HAP-1 (cell line): ENCODE results near the gene SHANK3.

Source experiments
- DNase-seq, 2 experiments: peaks; one replicate each; pipeline ENCODE4 v3.0.0-alpha.2; 2016 to 2020; ENCODE audit warnings: low spot score in 2 of 2
- H3K27me3 ChIP-seq: fragments of 250-450 bp; sonication (Bioruptor Pico); 2 replicates; pipeline ENCODE4 v1.5.1; 2020; ENCODE audit warnings: low read depth, mild to moderate bottlenecking, moderate library complexity
- H3K36me3 ChIP-seq: fragments of 250-450 bp; sonication (Bioruptor Pico); replicated peaks from 2 replicates; pipeline ENCODE4 v1.5.1; 2020; ENCODE audit warnings: mild to moderate bottlenecking
- H3K4me1 ChIP-seq: fragments of 250-450 bp; sonication (Bioruptor Pico); 2 replicates; pipeline ENCODE4 v1.5.1; 2020; ENCODE audit warnings: mild to moderate bottlenecking
- H3K4me3 ChIP-seq: fragments of 250-450 bp; sonication (Bioruptor Pico); 2 replicates; pipeline ENCODE4 v1.5.1; 2020; ENCODE audit warnings: mild to moderate bottlenecking, moderate library complexity
- H3K9me3 ChIP-seq: fragments of 250-450 bp; sonication (Bioruptor Pico); 2 replicates; pipeline ENCODE4 v1.5.1; 2020; ENCODE audit warnings: mild to moderate bottlenecking, moderate library complexity
- in situ Hi-C: fragments of 300-500 bp; cut with MboI; formaldehyde crosslinking; loops from 3 replicates; pipeline ENCODE4 v1.14.3; 2020; ENCODE audit warnings: low sequenced_read_pairs, inconsistent platforms, mixed read lengths

SHANK3 gene

DNA sequence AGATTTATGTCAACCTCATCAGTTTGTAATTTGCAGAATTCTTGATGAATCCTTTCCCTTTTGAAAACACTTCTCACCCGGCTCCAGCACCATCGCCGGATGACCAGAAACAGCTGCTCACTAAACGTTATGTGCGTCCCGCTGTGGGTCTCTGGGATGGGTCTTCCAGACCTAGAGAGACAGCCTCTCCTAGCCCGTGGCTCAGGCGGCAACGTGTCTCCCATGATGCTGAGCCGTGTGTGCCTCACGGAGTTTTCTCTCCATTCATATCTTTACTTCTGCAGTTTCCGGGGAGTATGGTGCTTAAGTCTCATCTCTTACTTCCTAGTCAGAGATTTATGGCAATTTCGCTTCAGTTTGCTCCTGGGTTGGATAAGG is 40.4 kb downstream of the SHANK3 start:
- no peaks in the 10 kb centered on the region for H3K4me1 ChIP-seq
- H3K9me3 ChIP-seq: no peaks in the 10 kb centered on the region
- no peaks in the 10 kb centered on the region for H3K36me3 ChIP-seq
- DNase-seq: no peak
- no peaks in the 10 kb centered on the region for H3K27me3 ChIP-seq
- H3K4me3 ChIP-seq: no peak overlapping the region
- in situ Hi-C loops: no loop called here

GRCh38 chr22:50713571-50714056 is 41.0 kb downstream of the SHANK3 start:
- Histone ChIP-seq H3K36me3 (no peaks in the 10 kb centered on the region), H3K27me3 (no peaks in the 10 kb centered on the region), H3K4me1 (no peaks in the 10 kb centered on the region), H3K9me3 (no peaks in the 10 kb centered on the region), H3K4me3 (no peak overlapping the region)
- in situ Hi-C loops: no loop called here
- DNase-seq: no peak

DNA sequence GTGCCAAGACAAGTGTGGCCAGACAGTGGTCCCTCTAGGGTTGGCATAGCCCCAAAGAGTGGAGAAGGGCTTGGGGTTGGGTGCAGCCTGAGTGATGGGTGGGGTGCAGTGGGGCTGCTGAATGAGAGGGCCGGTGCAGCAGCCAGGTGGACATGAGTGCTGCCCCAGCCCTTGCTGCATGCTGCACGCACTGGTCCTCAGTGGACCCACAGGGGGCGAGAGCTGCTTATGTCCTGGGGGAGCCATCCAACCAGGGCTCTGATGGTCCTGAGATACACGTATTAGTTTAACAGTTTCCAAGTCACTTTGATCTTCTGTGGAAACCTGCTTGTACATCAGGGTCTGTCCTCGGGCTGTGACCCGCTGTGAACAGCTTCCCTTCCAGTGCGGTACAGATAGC is 41.5 kb downstream of the SHANK3 start:
- no peaks in the 10 kb centered on the region for H3K9me3 ChIP-seq
- no peaks in the 10 kb centered on the region for H3K4me1 ChIP-seq
- in situ Hi-C loops: no loop called here
- H3K36me3 ChIP-seq: no peaks in the 10 kb centered on the region
- no peak for DNase-seq
- no peak overlapping the region for H3K4me3 ChIP-seq
- no peaks in the 10 kb centered on the region for H3K27me3 ChIP-seq

DNA sequence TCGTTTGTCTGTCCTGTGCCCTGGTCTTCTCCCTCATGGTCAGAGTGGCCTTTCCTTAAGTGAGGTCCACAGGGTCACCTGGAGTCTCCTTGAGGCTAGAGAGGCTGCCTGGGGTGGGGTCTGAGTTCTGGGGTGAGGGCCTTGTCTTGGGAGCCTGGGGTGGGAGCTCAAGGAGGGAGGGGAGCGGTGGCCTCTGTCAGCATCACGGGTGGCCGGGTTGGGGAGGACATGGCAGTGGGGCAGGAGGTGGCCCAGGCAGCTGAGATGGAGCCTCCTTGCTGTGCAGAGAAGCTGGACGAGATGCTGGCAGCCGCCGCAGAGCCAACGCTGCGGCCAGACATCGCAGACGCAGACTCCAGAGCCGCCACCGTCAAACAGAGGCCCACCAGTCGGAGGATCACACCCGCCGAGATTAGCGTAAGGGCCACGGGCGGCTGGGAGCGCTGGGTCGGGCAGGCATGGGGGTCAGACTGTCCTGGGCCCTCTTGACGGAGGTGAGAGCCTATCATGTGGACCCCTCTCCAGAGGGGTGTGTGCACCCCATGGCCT is 42.1 kb downstream of the SHANK3 start:
- H3K4me3 ChIP-seq: no peak overlapping the region
- H3K36me3 ChIP-seq: no peaks in the 10 kb centered on the region
- no peaks in the 10 kb centered on the region for H3K9me3 ChIP-seq
- no peaks in the 10 kb centered on the region for H3K27me3 ChIP-seq
- no peak for DNase-seq
- in situ Hi-C loops: no loop called here
- H3K4me1 ChIP-seq: no peaks in the 10 kb centered on the region

DNA sequence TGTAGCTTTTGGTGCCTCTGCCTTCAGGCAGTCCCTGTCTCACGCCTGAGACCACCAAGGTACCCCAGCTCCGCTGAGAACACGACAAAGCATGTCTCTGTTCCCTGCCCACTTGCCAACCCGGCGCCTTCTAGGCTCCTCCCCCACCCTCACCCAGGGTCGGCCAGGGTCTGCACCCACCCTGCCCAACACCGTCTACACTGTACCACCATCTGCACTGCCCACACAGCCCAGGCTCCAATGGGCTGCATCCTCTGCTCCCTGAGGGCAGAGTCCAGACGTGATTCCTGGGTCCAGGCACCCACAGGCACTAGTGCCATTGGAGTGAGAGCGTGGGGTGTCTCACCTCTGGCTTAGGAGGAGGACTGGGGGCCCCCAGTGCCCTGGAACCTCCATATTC is 42.6 kb downstream of the SHANK3 start:
- Histone ChIP-seq H3K4me1 (no peaks in the 10 kb centered on the region), H3K36me3 (no peaks in the 10 kb centered on the region), H3K4me3 (no peak overlapping the region), H3K9me3 (no peaks in the 10 kb centered on the region), H3K27me3 (no peaks in the 10 kb centered on the region)
- in situ Hi-C loops: no loop called here
- DNase-seq: no peak

DNA sequence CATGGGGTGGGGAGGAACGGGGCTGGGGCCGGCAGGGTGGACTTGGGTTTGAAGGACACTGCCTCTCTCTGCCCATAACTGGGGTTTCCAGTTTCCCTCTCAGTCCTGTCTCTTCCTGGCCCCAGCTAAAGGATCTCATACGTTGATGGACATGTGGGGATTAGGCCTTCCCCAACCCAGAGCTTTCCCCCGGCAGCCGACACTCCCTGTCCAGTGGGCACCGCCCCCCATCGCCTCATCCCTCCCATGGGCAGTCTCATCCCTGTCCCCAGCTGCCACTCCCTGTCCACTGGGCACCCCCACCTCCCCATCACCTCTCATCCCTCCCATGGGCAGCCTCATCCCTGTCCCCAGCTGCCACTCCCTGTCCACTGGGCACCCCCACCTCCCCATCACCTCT is 43.2 kb downstream of the SHANK3 start:
- Histone ChIP-seq H3K9me3 (no peaks in the 10 kb centered on the region), H3K4me1 (no peaks in the 10 kb centered on the region), H3K27me3 (no peaks in the 10 kb centered on the region), H3K4me3 (no peak overlapping the region), H3K36me3 (no peaks in the 10 kb centered on the region)
- DNase-seq: no peak
- in situ Hi-C loops: no loop called here

DNA sequence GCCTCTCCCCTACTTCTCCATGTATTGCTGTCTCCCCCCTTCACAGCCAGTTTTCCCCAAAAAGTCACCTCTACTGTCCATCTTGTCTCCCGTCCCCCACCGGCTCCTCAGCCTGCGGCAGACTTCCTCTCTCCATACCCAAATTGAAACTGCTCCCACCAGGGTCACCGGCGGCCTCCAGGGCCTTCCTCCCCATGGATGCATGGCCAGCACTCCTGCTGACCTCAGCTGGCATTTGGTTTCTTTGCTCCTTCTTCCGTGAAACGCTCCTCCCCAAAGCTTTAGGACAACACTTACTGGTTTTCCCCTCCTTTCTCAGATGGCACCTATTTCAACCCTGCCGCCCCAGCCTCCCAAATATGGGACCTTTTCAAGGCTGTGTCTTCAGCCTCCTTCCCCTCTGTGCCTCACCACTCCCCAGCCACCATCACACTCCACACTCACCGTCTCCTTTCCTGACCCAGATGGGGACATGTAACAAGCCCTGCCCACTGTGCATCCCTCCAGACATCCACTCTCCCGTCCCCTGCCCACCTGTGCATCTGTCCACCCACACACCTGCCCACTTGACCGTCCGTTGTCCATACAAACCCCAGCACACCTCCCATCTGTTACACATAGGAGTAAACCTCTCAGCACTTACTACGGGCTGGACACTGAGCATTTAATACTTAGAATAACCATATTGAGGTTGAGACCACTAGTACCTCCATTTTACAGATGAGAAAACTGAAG is 43.8 kb downstream of the SHANK3 start:
- Histone ChIP-seq H3K27me3 (no peaks in the 10 kb centered on the region), H3K4me1 (no peaks in the 10 kb centered on the region), H3K9me3 (no peaks in the 10 kb centered on the region), H3K4me3 (no peak overlapping the region), H3K36me3 (no peaks in the 10 kb centered on the region)
- no peak for DNase-seq
- in situ Hi-C loops: no loop called here

GRCh38 chr22:50717709-50718351 is 45.2 kb downstream of the SHANK3 start:
- in situ Hi-C loops: no loop called here
- no peaks in the 10 kb centered on the region for H3K36me3 ChIP-seq
- no peak overlapping the region for H3K4me3 ChIP-seq
- DNase-seq: no peak
- H3K4me1 ChIP-seq: no peaks in the 10 kb centered on the region
- no peaks in the 10 kb centered on the region for H3K9me3 ChIP-seq
- H3K27me3 ChIP-seq: no peaks in the 10 kb centered on the region

- DNase-seq: no peak
- in situ Hi-C loops: no loop called here
- Histone ChIP-seq H3K36me3 (no peaks in the 10 kb centered on the region), H3K4me1 (no peaks in the 10 kb centered on the region), H3K4me3 (no peak overlapping the region), H3K9me3 (no peaks in the 10 kb centered on the region), H3K27me3 (no peaks in the 10 kb centered on the region)
Observed at GRCh38 chr22:50718352-50718709, 45.7 kb downstream of the SHANK3 start.

DNA sequence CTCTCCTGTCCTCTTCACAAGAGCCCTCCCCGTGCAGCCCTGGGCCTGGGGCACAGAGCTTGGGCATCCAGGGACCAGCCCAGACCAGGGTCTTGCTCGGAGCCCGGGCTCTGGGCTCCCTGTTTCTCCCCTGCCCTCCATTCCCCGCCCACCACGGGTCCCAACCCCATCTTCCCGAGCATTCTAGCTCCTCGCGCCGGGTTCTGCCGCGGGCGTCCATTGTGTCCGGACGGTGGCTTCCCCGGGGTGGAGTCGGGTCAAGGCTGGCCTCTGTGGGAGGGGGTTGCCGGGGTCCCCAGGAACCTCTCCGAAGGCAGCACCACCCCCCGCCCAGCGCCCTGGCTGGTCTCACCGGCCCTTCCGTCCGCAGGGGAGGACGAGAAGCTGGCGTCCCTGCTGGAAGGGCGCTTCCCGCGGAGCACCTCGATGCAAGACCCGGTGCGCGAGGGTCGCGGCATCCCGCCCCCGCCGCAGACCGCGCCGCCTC is 47.2 kb downstream of the SHANK3 start:
- H3K4me1 ChIP-seq: peaks cover 5% of the 10 kb centered on the region
- H3K9me3 ChIP-seq: no peaks in the 10 kb centered on the region
- no peak overlapping the region for H3K4me3 ChIP-seq
- H3K36me3 ChIP-seq: no peaks in the 10 kb centered on the region
- in situ Hi-C loops: no loop called here
- no peaks in the 10 kb centered on the region for H3K27me3 ChIP-seq
- no peak for DNase-seq

GRCh38 chr22:50720301-50721256 is 48.0 kb downstream of the SHANK3 start:
- H3K4me3 ChIP-seq: no peak overlapping the region

GRCh38 chr22:50721257-50721844 is 48.7 kb downstream of the SHANK3 start:
- no peak overlapping the region for H3K4me3 ChIP-seq
- in situ Hi-C loops: no loop called here
- H3K27me3 ChIP-seq: no peaks in the 10 kb centered on the region
- no peaks in the 10 kb centered on the region for H3K36me3 ChIP-seq
- peaks cover 5% of the 10 kb centered on the region for H3K4me1 ChIP-seq
- H3K9me3 ChIP-seq: no peaks in the 10 kb centered on the region
- DNase-seq: no peak

More at GRCh38 chr22:50720301-50721256, 48.0 kb downstream of the SHANK3 start:
- Histone ChIP-seq H3K36me3 (no peaks in the 10 kb centered on the region), H3K27me3 (no peaks in the 10 kb centered on the region), H3K9me3 (no peaks in the 10 kb centered on the region), H3K4me1 (peaks cover 5% of the 10 kb centered on the region)
- DNase-seq: no peak
- in situ Hi-C loops: no loop called here

- H3K9me3 ChIP-seq: no peaks in the 10 kb centered on the region
- no peak for DNase-seq
- peaks cover 5% of the 10 kb centered on the region for H3K4me1 ChIP-seq
- in situ Hi-C loops: no loop called here
- no peaks in the 10 kb centered on the region for H3K36me3 ChIP-seq
- no peaks in the 10 kb centered on the region for H3K27me3 ChIP-seq
- H3K4me3 ChIP-seq: no peak overlapping the region
Observed at GRCh38 chr22:50722048-50722701, 49.6 kb downstream of the SHANK3 start.
